ENCODE results near the gene ZMYND8.
"Not testable (repeated sequence)": the region's sequence is repeated elsewhere in the genome, so short reads cannot be mapped to it uniquely, and the experiment has no call there.

The ZMYND8 gene

GRCh38 chr20:47286681-47287080, 69.8 kb downstream of the ZMYND8 start:
- DNase-seq (ENCODE audit: low read depth) = no peak

GRCh38 chr20:47285189-47285588, 71.3 kb downstream of the ZMYND8 start:
- no peak for DNase-seq (ENCODE audit: low read depth)

- DNase-seq (ENCODE audit: low read depth) = no peak
Measured at GRCh38 chr20:47284373-47284772, 72.1 kb downstream of the ZMYND8 start.

- DNase-seq (ENCODE audit: low read depth) = no peak
Measured at GRCh38 chr20:47283411-47283810, 73.1 kb downstream of the ZMYND8 start.

GRCh38 chr20:47282864-47283263, 73.6 kb downstream of the ZMYND8 start:
- no peak for DNase-seq (ENCODE audit: low read depth)

DNA sequence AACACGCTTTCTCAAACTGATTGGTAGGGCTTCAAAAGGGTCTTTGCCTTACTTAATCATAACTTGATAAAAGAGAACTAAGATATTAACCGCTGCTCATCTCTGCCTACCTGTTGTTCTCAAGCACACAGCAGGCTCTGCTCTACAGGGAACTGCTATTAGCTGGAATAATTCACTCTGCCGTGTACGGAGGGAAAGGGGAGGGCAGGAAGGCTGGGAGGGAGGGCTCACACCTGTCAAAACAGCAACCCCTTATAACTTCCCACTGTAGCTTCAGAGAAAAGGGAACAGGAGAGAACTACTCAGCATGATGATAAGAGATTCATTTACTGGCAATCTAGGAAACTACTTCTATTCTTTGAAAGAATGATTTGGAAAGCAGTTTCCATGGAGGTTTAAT, 75.1 kb downstream of the ZMYND8 start:
- no peak for DNase-seq (ENCODE audit: low read depth)

DNA sequence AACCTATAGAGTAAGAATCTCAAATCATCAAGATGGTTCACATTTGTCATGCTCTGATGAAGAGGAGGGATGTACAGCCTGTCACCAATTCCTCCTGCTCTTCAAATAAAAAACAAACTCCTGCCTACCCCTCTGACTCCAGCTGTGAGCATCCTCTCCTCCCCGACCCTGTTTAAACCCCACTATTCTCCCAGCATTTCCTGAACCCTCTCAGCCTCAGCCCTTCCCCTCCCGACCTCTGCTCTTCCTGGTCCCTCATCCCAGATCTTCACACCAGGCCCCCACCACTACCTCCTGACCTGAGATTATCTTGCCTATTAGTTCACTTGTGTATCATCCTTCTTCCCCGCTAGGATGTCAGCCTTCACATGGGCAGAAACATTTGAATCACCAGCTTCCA, 75.8 kb downstream of the ZMYND8 start:
- DNase-seq (ENCODE audit: low read depth) = no peak

DNA sequence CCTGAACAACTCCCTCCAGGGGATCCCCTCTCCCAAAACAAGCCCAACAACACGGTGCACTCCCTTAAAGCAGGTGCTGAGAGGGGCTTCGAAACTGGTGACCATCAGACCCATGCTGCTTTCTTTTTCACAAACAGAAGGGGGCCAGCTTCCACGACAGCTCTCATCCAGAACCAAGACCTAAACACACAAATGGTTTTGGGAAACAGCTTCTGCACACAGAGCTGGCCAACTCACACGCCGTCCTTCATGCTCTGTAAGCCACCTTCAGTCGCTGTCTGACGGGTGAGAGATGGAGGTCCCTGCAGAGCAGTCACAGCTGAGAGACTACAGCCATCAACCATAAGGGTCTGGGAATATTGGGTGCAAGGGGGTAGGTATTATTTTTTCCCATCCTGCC, 76.3 kb downstream of the ZMYND8 start:
- DNase-seq (ENCODE audit: low read depth) = no peak

GRCh38 chr20:47278907-47279348, 77.6 kb downstream of the ZMYND8 start:
- no peak for DNase-seq (ENCODE audit: low read depth)

- DNase-seq (ENCODE audit: low read depth) = not testable (repeated sequence)
Measured at GRCh38 chr20:47277535-47277872, 79.0 kb downstream of the ZMYND8 start.

DNA sequence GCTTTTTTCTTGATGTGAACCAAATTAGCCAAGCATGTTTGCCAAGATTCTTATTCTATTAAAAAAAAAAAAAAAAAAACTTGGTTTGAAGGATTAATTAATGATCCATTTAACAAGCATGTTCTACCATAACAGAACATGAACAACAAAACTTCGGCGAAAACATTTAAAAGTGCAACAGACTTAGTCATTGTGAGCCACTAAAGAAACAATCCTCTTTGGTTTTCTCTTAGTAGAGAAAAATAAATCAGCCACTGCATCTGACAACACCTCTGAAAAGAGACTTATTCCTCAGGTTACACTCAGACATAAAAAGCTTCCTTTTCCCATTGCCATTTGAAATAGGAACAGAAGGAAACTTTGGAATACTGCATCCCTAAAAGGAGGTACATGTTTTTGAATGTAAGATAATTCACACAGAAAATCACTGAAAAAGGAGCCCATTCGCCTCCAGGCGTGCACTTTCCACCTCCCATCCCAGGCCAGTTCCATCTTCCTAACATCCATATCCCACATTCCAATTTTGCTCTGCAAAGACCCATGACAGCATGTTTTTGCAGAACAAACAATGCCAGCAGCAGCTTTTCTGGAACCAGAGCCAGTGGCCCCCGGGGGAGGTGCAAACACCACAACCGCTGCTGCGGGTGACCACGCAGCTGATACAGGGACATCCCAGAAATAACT, 79.5 kb downstream of the ZMYND8 start:
- no peak for DNase-seq (ENCODE audit: low read depth)

DNA sequence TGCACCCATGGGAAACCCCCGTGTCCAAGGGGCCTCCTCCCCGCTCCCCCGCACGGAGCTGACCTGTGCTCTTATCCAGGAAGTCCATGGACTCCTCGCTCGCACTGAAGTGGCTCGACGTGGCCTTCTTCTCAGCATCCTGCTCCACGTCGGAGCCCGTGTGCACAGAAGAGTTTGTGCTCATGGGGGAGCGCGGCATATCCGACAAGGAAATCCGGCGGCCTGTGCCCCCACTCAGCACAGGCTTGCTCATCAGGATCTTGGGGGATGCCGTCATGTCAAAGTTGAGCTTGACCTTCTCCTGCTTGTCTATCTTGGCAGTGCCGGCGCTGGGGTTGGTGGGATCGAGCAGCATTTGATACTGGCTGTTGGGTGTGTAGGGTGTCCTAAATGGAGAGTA, 80.2 kb downstream of the ZMYND8 start:
- DNase-seq (ENCODE audit: low read depth) = no peak

GRCh38 chr20:47275548-47275947, 81.0 kb downstream of the ZMYND8 start:
- DNase-seq (ENCODE audit: low read depth) = no peak

DNA sequence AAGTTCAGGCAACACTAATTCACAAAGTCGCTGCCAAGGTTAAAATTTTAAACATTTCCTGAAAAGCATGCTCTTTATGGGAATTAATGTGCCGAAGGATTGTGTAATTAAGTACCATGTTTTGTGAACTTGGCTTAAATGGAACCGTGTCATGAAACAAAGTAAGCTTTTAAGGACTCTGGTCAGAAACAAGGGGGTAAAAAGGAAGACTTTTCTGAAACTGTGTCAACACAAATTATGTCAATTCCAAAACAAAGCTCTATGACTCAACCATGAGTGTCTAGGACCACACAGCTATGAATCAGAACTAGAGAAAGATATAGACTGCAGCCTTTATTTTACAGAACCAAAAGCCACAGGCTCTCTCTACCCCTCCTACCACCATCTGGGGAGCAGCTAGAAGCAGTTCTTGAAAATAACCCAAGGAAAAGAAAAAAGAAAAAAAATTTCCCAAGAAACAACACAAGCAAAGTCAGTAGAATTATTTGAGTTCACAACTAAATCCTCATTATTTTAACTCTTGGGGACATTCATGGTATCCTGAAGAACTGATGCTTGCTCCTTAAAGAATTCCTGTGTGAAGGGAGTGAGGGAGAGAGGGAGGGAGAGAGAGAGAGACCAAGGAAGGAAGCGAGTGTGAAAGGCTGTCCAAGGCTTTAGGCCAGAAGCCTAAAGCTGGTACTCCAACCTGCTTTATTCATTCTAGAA, 81.9 kb downstream of the ZMYND8 start:
- no peak for DNase-seq (ENCODE audit: low read depth)

- DNase-seq (ENCODE audit: low read depth) = no peak
Measured at GRCh38 chr20:47273591-47274235, 82.8 kb downstream of the ZMYND8 start.

- no peak for DNase-seq (ENCODE audit: low read depth)
Measured at GRCh38 chr20:47272893-47273590, 83.5 kb downstream of the ZMYND8 start.

- DNase-seq (ENCODE audit: low read depth) = no peak
Measured at GRCh38 chr20:47271046-47271615, 85.4 kb downstream of the ZMYND8 start.

- DNase-seq (ENCODE audit: low read depth) = no peak
Measured at GRCh38 chr20:47269309-47270165, 87.0 kb downstream of the ZMYND8 start.

DNA sequence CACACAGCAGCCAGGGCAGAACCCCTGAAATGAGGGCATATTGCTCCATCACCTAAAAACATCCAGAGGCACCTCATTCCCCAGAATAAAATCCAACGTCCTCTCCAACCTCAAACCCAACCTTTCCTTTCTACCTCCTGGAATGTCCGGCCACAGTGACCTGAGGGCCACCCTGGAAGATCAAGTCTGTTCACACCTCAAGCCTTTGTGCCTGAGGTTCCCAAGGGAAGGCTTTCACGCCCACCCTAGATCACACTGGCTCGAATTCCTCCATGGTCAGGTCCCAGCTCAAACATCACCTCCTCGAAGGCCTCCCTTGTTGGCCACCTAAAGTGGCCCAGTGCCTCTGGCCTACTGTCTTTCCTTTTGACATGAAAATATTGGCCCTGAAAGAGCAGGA, 88.9 kb downstream of the ZMYND8 start:
- no peak for DNase-seq (ENCODE audit: low read depth)

GRCh38 chr20:47266847-47267515, 89.5 kb downstream of the ZMYND8 start:
- DNase-seq (ENCODE audit: low read depth) = no peak

DNA sequence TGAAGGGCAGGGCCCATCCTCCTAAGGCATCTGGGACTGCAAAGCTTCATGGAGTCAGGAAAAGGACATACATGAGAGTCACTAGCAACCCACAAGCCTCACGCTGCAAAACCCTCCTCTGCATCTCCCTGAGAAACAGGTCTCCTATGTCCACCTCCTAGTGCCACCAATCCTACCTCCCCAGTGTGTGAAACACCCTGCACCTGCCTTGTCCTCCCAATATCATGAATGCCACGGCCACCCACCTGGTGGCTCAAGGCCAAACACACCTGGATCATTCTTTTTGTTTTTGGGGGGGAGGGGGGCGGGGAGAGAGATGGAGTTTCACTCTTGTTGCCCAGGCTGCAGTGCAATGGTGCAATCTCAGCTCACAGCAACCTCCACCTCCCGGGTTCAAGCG, 90.5 kb downstream of the ZMYND8 start:
- no peak for DNase-seq (ENCODE audit: low read depth)

Data from activated T-helper 9 cell treated with anti-CD3 and anti-CD28 coated beads, Interleukin-2, amount 50 U/mL, for 16 hours (primary cell).